Astrocyte (in vitro differentiated cells and primary cell): ENCODE data around the gene LSM8.

Experiments used
- CTCF ChIP-seq: IDR thresholded peaks from 2 replicates; pipeline ENCODE4 v1.5.1; 2011; ENCODE audit warnings: low read depth, mild to moderate bottlenecking, inconsistent platforms, low read length, moderate library complexity; ENCODE audit not compliant: insufficient read depth
- EZH2 ChIP-seq: IDR thresholded peaks from 2 replicates; pipeline ENCODE4 v1.6.1; 2012; ENCODE audit warnings: mild to moderate bottlenecking, low read length, inconsistent platforms; ENCODE audit not compliant: insufficient read depth

GRCh38 chr7:118194571-118194970, 10.6 kb downstream of the LSM8 start:
- TF ChIP-seq CTCF: no peak
- no peak for TF ChIP-seq EZH2
